HepG2 (cell line): ENCODE results near the gene DDX54. TPM values are rescaled to one million over a fixed set of nuclear protein-coding genes. Genes with fewer than 3 reads are reported as not detected.
A peak's percentile ranks its signal among the peaks of the same experiment; 100 is the strongest.

Experiments
- ATAC-seq: fragments of 200-7000 bp; cut with Tn5 transposase; 3 replicates; pipeline ENCODE4 v1.9.1; 2020; ENCODE audit warnings: mild to moderate bottlenecking, moderate library complexity
- BruUV-seq: library from RNA; stranded (reverse); fragments of 400-500 nt; replicated peaks from 2 replicates; lab custom pipeline; 2021; lab: Mats Ljungman, UMichigan
- CTCF ChIA-PET: fragments of 300-600 bp; formaldehyde crosslinking; extraction: SDS; loops from one replicate; lab custom pipeline; 2021; ENCODE audit warnings: low total read pairs, inconsistent platforms, low intra/inter-chr PET ratio; lab: Yijun Ruan, JAX
- POLR2A ChIA-PET: fragments of 350-600 bp; sonication (Branson Sonifier 250); formaldehyde crosslinking; loops from one replicate; lab custom pipeline; 2020; ENCODE audit warnings: antibody characterized with exemption, inconsistent platforms; lab: Yijun Ruan, JAX
- DNase-seq: peaks from one replicate; pipeline ENCODE4 v3.0.0-alpha.2; 2015; ENCODE audit warnings: low spot score
- FAIRE-seq: peaks from 3 replicates; lab custom pipeline; 2011; peaks lifted over from hg19 to GRCh38; lab: Jason Lieb, UNC
- H2AFZ ChIP-seq: one replicate; pipeline ENCODE4 v1.6.1; 2011; ENCODE audit warnings: low read length, inconsistent platforms
- H3K27ac ChIP-seq: fragments of 300-600 bp; 3 replicates; pipeline ENCODE4 v1.8.0; 2011; ENCODE audit warnings: mixed run types, mild to moderate bottlenecking, mixed read lengths, low read length, inconsistent platforms; ENCODE audit not compliant: insufficient read depth; ENCODE audit errors: extremely low read length
- H3K27me3 ChIP-seq, 2 experiments: fragments of 200-600 bp in 1 of 2; 2 replicates in 1 of 2; 3 replicates in 1 of 2; pipeline versions ENCODE4 v1.6.0 to v1.8.0; 2011; ENCODE audit warnings: low read length in 2 of 2, mild to moderate bottlenecking in 2 of 2, moderate library complexity in 2 of 2, inconsistent platforms in 1 of 2; ENCODE audit not compliant: insufficient read depth in 2 of 2, control insufficient read depth in 1 of 2
- H3K36me3 ChIP-seq, 2 experiments: fragments of 200-600 bp in 1 of 2; replicated peaks in 1 of 2; 2 replicates in 1 of 2; 3 replicates in 1 of 2; pipeline versions ENCODE4 v1.5.1 to v1.8.0; 2011; ENCODE audit warnings: low read length in 2 of 2, inconsistent platforms in 1 of 2; ENCODE audit not compliant: insufficient read depth in 2 of 2, control insufficient read depth in 1 of 2
- H3K4me1 ChIP-seq: 2 replicates; pipeline ENCODE4 v1.5.1; 2012; ENCODE audit warnings: low read length, inconsistent platforms; ENCODE audit not compliant: insufficient read depth
- H3K4me2 ChIP-seq: 2 replicates; pipeline ENCODE4 v1.6.0; 2011; ENCODE audit warnings: low read depth, low read length, inconsistent platforms
- H3K4me3 ChIP-seq, 3 experiments: fragments of 200-600 bp in 1 of 3; sonication (generic), shearing (Covaris generic) in 1 of 3; replicated peaks in 1 of 3; 2 replicates each; pipeline ENCODE4 v1.5.1; 2011 to 2016; ENCODE audit warnings: low read length in 3 of 3, inconsistent platforms in 2 of 3, low read depth in 2 of 3, mild to moderate bottlenecking in 2 of 3, control low read depth in 1 of 3, mixed read lengths in 1 of 3; ENCODE audit not compliant: insufficient read depth in 1 of 3
- H3K79me2 ChIP-seq: one replicate; pipeline ENCODE4 v1.6.1; 2011; ENCODE audit warnings: low read length, inconsistent platforms; ENCODE audit not compliant: insufficient read depth
- H3K9ac ChIP-seq: 2 replicates; pipeline ENCODE4 v1.6.0; 2011; ENCODE audit warnings: mild to moderate bottlenecking, low read depth, low read length, inconsistent platforms; ENCODE audit not compliant: insufficient read depth
- H3K9me3 ChIP-seq: 2 replicates; pipeline ENCODE4 v1.5.1; 2012; ENCODE audit warnings: mild to moderate bottlenecking, low read length
- H4K20me1 ChIP-seq: 2 replicates; pipeline ENCODE4 v1.6.0; 2011; ENCODE audit warnings: inconsistent platforms, mild to moderate bottlenecking, low read length, moderate library complexity; ENCODE audit not compliant: insufficient read depth
- ATAD3A ChIP-seq: sonication (generic); formaldehyde crosslinking; IDR thresholded peaks from 2 replicates; pipeline ENCODE4 v1.4.0; 2020; ENCODE audit warnings: missing genetic modification reagents
- BCL6 ChIP-seq: IDR thresholded peaks from 2 replicates; pipeline ENCODE4 v1.6.1; 2016; ENCODE audit warnings: missing genetic modification reagents, missing compliant biosample characterization
- GATA4 ChIP-seq: sonication (generic); IDR thresholded peaks from 2 replicates; pipeline ENCODE4 v1.6.1; 2016; ENCODE audit warnings: antibody characterized with exemption, low read depth, borderline replicate concordance
- MED1 ChIP-seq: sonication (generic); formaldehyde crosslinking; IDR thresholded peaks from 2 replicates; pipeline ENCODE4 v1.4.0; 2020; ENCODE audit warnings: missing genetic modification reagents
- RCOR2 ChIP-seq: IDR thresholded peaks from 2 replicates; pipeline ENCODE4 v1.6.1; 2016; ENCODE audit warnings: missing biosample characterization, missing genetic modification reagents
- TOPORS ChIP-seq: sonication (generic); formaldehyde crosslinking; IDR thresholded peaks from 2 replicates; pipeline ENCODE4 v1.8.0; 2023; ENCODE audit warnings: mild to moderate bottlenecking, missing genetic modification reagents
- ZMYM3 ChIP-seq: sonication (generic); formaldehyde crosslinking; IDR thresholded peaks from 2 replicates; pipeline ENCODE4 v1.5.1; 2020; ENCODE audit warnings: mild to moderate bottlenecking, missing genetic modification reagents
- ZNF143 ChIP-seq: sonication (generic); formaldehyde crosslinking; IDR thresholded peaks from 2 replicates; pipeline ENCODE4 v1.4.0; 2020; ENCODE audit warnings: missing genetic modification reagents
- ZNF572 ChIP-seq: sonication (generic); formaldehyde crosslinking; IDR thresholded peaks from 2 replicates; pipeline ENCODE4 v1.5.1; 2020; ENCODE audit warnings: mild to moderate bottlenecking, missing genetic modification reagents
- ZNF839 ChIP-seq: sonication (generic); formaldehyde crosslinking; IDR thresholded peaks from 2 replicates; pipeline ENCODE4 v1.4.0; 2020; ENCODE audit warnings: missing genetic modification reagents, mild to moderate bottlenecking, borderline replicate concordance
- WGBS: methylation state at CpG from one replicate; pipeline ENCODE4 v1.1.6; 2017; ENCODE audit warnings: low lambda C conversion rate; 5-methylcytosine and 5-hydroxymethylcytosine counted together
- in situ Hi-C: cut with HindIII; loops from 2 replicates; pipeline ENCODE4 v1.10.0; 2017; ENCODE audit warnings: low pct_unique_long_range_greater_than_20kb; ENCODE audit not compliant: extremely low pct_ligation_motif_present
- intact Hi-C: fragments of 100-400 bp; cut with micrococcal nuclease; formaldehyde crosslinking; loops from one replicate; pipeline ENCODE4 v1.10.0; 2022; ENCODE audit not compliant: unreplicated experiment
- polyA plus RNA-seq, 8 experiments: library from polyadenylated mRNA; depleted of rRNA in 3 of 8; stranded (reverse) in 7 of 8; unstranded in 1 of 8; fragments of >200 nt; fragmentation: Illumina TruSeq in 4 of 8; extraction: Trizol in 4 of 8; gene quantifications; 2 replicates each; pipeline versions ENCODE4 v1.2.1 to v1.2.3, GENCODE V29; 2011 to 2016; ENCODE audit warnings: low read depth in 4 of 8, missing spikeins in 1 of 8, mixed read lengths in 1 of 8; ENCODE audit not compliant: insufficient read depth in 1 of 8
- total RNA-seq, 5 experiments: library from RNA; depleted of rRNA; stranded (reverse); fragments of >200 nt; fragmentation: Illumina TruSeq; extraction: Trizol; gene quantifications; 2 replicates each; pipeline ENCODE4 v1.2.3, GENCODE V29; 2016; ENCODE audit warnings: low read depth in 1 of 5

Gene DDX54
- total and polyA plus RNA-seq, 2 of the 13 experiments (the other 11 are each of a cell fraction or from before 2014, with no cell fraction given) = 59.7 to 61.1 TPM

- Histone ChIP-seq H3K79me2 (no peaks in the 10 kb centered on the region), H3K4me1 (peaks cover 13% of the 10 kb centered on the region), H3K36me3 (no peaks in the 10 kb centered on the region), H3K9me3 (no peaks in the 10 kb centered on the region), H3K4me2 (no peak overlapping the region), H4K20me1 (no peaks in the 10 kb centered on the region), H3K27ac (no peak overlapping the region), H3K27me3 (no peaks in the 10 kb centered on the region), H3K9ac (no peak overlapping the region), H2AFZ (no peak overlapping the region), H3K4me3 (no peak overlapping the region)
- in situ Hi-C loops (loop anchor here (10.0 kb wide), 1 partner anchor 157 kb away; the partner anchor contains the start of gene PLBD2), intact Hi-C loops (loop anchor here (10.0 kb wide), 2 partner anchors 77 to 227 kb away; partner anchors contain the start of gene SDSL)
- FAIRE-seq (no peak), DNase-seq (no peak), ATAC-seq (no peak)
- no TSS peak for BruUV-seq
- ChIA-PET POLR2A (no interaction called here), CTCF (no interaction called here)
- no peak for TF ChIP-seq GATA4
- TF ChIP-seq ATAD3A (CRISPR knock-in tag) = no peak
- no peak for TF ChIP-seq RCOR2 (CRISPR knock-in tag)
- no peak for TF ChIP-seq ZNF839 (CRISPR knock-in tag)
- TF ChIP-seq MED1 (CRISPR knock-in tag) = no peak
- no peak for TF ChIP-seq ZNF143 (CRISPR knock-in tag)
- TF ChIP-seq ZNF572 (CRISPR knock-in tag) = no peak
- WGBS = 19% methylated on average over 1 of the region's 1 CpG
Measured at GRCh38 chr12:113198296-113198695, 13.0 kb upstream of the DDX54 start.

GRCh38 chr12:113197518-113198077, 12.3 kb upstream of the DDX54 start:
- BruUV-seq = no TSS peak

More at GRCh38 chr12:113197518-113198077, 12.3 kb upstream of the DDX54 start:
- Histone ChIP-seq H3K79me2 (no peaks in the 10 kb centered on the region), H3K27me3 (no peaks in the 10 kb centered on the region), H3K4me3 (no peak overlapping the region), H3K4me1 (peaks cover 14% of the 10 kb centered on the region), H3K36me3 (no peaks in the 10 kb centered on the region), H2AFZ (no peak overlapping the region), H4K20me1 (no peaks in the 10 kb centered on the region), H3K27ac (no peak overlapping the region), H3K9ac (no peak overlapping the region), H3K9me3 (no peaks in the 10 kb centered on the region), H3K4me2 (no peak overlapping the region)
- 95% methylated on average over 4 of the region's 8 CpGs for WGBS
- ChIA-PET POLR2A (interaction anchor here (1.8 kb wide), 1 partner anchor 8 kb away, joined by 4 read pairs; no protein-coding TSS in a partner anchor), CTCF (interaction anchor here (1.4 kb wide), 1 partner anchor 228 kb away, joined by 6 read pairs; no protein-coding TSS in a partner anchor)
- DNase-seq (no peak), FAIRE-seq (no peak), ATAC-seq (no peak)
- no peak for TF ChIP-seq BCL6 (CRISPR knock-in tag)
- TF ChIP-seq TOPORS = no peak
- TF ChIP-seq ZMYM3 = peak; percentile 43; the same call in 1 of the 2 replicates
- in situ Hi-C loops (loop anchor here (10.0 kb wide), 1 partner anchor 157 kb away; the partner anchor contains the start of gene PLBD2), intact Hi-C loops (loop anchor here (10.0 kb wide), 2 partner anchors 77 to 227 kb away; partner anchors contain the start of gene SDSL)
